Measurements from ENCODE around the gene TIMM10B.

- no peak for TF ChIP-seq MAFK (IDR thresholded peaks at IDR 0.05; ENCODE audit: partially characterized antibody)
- no peak for TF ChIP-seq REST (IDR thresholded peaks at IDR 0.05)
Measured at GRCh38 chr11:6456361-6457073, 24.8 kb upstream of the TIMM10B start.
